ENCODE measurements around the gene PRKAG1. TPM values are rescaled to one million over a fixed set of nuclear protein-coding genes. Genes with fewer than 3 reads are reported as not detected.

PRKAG1 gene
- total RNA-seq, 1 experiment from 2014 or later, result 41.6 TPM

DNA sequence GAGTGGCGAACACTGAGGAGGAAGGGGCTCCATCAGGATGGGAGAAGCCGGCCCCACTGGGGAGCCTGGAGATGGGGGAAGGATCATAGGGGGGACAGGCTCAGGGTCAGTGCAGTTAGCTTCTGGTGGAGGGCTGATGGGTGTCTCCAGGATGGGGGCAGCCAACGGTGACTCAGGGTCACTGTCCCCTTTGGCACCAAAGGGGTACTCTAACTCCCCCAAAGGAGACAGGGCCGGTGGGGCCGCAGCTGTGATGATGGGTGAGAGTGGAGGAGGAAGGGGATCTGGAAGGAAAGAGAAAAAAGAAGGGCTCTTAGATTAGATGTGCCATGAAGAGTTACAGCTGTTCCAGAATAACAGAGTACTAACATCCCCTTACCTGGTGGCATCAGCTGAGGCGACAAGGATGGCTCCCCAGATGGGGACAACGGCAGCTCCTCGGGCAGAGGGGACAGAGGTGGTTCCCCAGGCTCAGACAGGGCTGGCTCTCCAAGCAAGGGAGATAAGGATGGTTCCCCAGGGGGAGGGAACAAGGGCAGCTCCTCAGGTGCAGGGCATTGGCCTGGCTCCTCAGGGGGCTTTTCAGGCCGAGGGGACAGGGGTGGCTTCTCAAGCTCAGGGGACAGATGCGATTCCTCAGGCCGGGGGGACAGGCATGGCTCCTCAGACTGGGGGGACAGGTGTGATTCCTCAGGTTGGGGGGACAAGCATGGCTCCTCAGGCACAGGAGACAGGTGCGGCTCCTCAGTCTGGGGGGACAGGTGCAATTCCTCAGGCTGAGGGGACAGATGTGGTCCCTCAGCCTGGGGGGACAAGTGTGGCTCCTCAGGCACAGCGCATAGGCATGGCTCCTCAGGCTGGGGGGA is 32.2 kb upstream of the PRKAG1 start:
- DNase-seq (ENCODE audit: low spot score) (no peak), ATAC-seq (no peak)
- Mint-ChIP-seq H3K4me3 (no peak overlapping the region), H3K4me1 (peaks cover 3% of the 10 kb centered on the region), H3K27ac (no peak overlapping the region), H3K36me3 (peaks cover 91% of the 10 kb centered on the region), H3K9me3 (no peaks in the 10 kb centered on the region), H3K27me3 (ENCODE audit: low read depth) (no peaks in the 10 kb centered on the region)
- POLR2A ChIA-PET, result no interaction called here
- CTCF ChIA-PET, result interaction anchor here (1.1 kb wide), 1 partner anchor 38 kb away, joined by 3 read pairs; no protein-coding TSS in a partner anchor
- TF ChIP-seq AR (CRISPR knock-in tag; IDR thresholded peaks at IDR 0.05), result no peak
- no peak for TF ChIP-seq PREB (CRISPR knock-in tag; IDR thresholded peaks at IDR 0.05; ENCODE audit: borderline replicate concordance)
- TF ChIP-seq, protein P1, sequence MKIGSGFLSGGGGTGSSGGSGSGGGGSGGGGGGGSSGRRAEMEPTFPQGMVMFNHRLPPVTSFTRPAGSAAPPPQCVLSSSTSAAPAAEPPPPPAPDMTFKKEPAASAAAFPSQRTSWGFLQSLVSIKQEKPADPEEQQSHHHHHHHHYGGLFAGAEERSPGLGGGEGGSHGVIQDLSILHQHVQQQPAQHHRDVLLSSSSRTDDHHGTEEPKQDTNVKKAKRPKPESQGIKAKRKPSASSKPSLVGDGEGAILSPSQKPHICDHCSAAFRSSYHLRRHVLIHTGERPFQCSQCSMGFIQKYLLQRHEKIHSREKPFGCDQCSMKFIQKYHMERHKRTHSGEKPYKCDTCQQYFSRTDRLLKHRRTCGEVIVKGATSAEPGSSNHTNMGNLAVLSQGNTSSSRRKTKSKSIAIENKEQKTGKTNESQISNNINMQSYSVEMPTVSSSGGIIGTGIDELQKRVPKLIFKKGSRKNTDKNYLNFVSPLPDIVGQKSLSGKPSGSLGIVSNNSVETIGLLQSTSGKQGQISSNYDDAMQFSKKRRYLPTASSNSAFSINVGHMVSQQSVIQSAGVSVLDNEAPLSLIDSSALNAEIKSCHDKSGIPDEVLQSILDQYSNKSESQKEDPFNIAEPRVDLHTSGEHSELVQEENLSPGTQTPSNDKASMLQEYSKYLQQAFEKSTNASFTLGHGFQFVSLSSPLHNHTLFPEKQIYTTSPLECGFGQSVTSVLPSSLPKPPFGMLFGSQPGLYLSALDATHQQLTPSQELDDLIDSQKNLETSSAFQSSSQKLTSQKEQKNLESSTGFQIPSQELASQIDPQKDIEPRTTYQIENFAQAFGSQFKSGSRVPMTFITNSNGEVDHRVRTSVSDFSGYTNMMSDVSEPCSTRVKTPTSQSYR (CRISPR knock-in tag; IDR thresholded peaks at IDR 0.05), result no peak
- TF ChIP-seq TEAD1 (CRISPR knock-in tag; IDR thresholded peaks at IDR 0.05), result no peak
- TF ChIP-seq USF2 (CRISPR knock-in tag; IDR thresholded peaks at IDR 0.05), result no peak
- TF ChIP-seq JAZF1 (CRISPR knock-in tag; IDR thresholded peaks at IDR 0.05), result no peak
- TF ChIP-seq NR2C2 (CRISPR knock-in tag; IDR thresholded peaks at IDR 0.05), result no peak
- TF ChIP-seq GABPB1 (CRISPR knock-in tag; IDR thresholded peaks at IDR 0.05), result no peak
- TF ChIP-seq, protein P2, sequence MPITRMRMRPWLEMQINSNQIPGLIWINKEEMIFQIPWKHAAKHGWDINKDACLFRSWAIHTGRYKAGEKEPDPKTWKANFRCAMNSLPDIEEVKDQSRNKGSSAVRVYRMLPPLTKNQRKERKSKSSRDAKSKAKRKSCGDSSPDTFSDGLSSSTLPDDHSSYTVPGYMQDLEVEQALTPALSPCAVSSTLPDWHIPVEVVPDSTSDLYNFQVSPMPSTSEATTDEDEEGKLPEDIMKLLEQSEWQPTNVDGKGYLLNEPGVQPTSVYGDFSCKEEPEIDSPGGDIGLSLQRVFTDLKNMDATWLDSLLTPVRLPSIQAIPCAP (CRISPR knock-in tag; IDR thresholded peaks at IDR 0.05), result no peak
- no peak for TF ChIP-seq ZNF263 (CRISPR knock-in tag; IDR thresholded peaks at IDR 0.05; ENCODE audit: low read depth)
- TF ChIP-seq, protein P3, sequence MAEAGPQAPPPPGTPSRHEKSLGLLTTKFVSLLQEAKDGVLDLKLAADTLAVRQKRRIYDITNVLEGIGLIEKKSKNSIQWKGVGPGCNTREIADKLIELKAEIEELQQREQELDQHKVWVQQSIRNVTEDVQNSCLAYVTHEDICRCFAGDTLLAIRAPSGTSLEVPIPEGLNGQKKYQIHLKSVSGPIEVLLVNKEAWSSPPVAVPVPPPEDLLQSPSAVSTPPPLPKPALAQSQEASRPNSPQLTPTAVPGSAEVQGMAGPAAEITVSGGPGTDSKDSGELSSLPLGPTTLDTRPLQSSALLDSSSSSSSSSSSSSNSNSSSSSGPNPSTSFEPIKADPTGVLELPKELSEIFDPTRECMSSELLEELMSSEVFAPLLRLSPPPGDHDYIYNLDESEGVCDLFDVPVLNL (CRISPR knock-in tag; IDR thresholded peaks at IDR 0.05; ENCODE audit: borderline replicate concordance, low read depth), result no peak
- no peak for TF ChIP-seq ZNF121 (CRISPR knock-in tag; IDR thresholded peaks at IDR 0.05)
- TF ChIP-seq SMAD3 (CRISPR knock-in tag; IDR thresholded peaks at IDR 0.05; ENCODE audit: borderline replicate concordance), result no peak
- TF ChIP-seq, protein P4, sequence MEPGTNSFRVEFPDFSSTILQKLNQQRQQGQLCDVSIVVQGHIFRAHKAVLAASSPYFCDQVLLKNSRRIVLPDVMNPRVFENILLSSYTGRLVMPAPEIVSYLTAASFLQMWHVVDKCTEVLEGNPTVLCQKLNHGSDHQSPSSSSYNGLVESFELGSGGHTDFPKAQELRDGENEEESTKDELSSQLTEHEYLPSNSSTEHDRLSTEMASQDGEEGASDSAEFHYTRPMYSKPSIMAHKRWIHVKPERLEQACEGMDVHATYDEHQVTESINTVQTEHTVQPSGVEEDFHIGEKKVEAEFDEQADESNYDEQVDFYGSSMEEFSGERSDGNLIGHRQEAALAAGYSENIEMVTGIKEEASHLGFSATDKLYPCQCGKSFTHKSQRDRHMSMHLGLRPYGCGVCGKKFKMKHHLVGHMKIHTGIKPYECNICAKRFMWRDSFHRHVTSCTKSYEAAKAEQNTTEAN (CRISPR knock-in tag; IDR thresholded peaks at IDR 0.05), result no peak
- TF ChIP-seq, protein P5, sequence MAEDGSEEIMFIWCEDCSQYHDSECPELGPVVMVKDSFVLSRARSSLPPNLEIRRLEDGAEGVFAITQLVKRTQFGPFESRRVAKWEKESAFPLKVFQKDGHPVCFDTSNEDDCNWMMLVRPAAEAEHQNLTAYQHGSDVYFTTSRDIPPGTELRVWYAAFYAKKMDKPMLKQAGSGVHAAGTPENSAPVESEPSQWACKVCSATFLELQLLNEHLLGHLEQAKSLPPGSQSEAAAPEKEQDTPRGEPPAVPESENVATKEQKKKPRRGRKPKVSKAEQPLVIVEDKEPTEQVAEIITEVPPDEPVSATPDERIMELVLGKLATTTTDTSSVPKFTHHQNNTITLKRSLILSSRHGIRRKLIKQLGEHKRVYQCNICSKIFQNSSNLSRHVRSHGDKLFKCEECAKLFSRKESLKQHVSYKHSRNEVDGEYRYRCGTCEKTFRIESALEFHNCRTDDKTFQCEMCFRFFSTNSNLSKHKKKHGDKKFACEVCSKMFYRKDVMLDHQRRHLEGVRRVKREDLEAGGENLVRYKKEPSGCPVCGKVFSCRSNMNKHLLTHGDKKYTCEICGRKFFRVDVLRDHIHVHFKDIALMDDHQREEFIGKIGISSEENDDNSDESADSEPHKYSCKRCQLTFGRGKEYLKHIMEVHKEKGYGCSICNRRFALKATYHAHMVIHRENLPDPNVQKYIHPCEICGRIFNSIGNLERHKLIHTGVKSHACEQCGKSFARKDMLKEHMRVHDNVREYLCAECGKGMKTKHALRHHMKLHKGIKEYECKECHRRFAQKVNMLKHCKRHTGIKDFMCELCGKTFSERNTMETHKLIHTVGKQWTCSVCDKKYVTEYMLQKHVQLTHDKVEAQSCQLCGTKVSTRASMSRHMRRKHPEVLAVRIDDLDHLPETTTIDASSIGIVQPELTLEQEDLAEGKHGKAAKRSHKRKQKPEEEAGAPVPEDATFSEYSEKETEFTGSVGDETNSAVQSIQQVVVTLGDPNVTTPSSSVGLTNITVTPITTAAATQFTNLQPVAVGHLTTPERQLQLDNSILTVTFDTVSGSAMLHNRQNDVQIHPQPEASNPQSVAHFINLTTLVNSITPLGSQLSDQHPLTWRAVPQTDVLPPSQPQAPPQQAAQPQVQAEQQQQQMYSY (CRISPR knock-in tag; IDR thresholded peaks at IDR 0.05), result no peak
- no peak for TF ChIP-seq HMGXB4 (CRISPR knock-in tag; IDR thresholded peaks at IDR 0.05)
- TF ChIP-seq ZNF416 (CRISPR knock-in tag; IDR thresholded peaks at IDR 0.05), result no peak
